Lower lobe of right lung (tissue), 2 donors: ENCODE results near the gene TMEM131. TPM values are rescaled to one million over a fixed set of nuclear protein-coding genes. Genes with fewer than 3 reads are reported as not detected.

ENCODE experiments used
- ATAC-seq, 2 donors: fragments of 200-7000 bp; cut with Tn5 transposase; one replicate each; pipeline ENCODE4 v1.9.1; 2020 to 2022; ENCODE audit warnings: mild to moderate bottlenecking in 2 of 2, moderate library complexity in 2 of 2
- DNase-seq: peaks from one replicate; pipeline ENCODE4 v3.0.0-alpha.2; 2020
- H3K27ac ChIP-seq: fragments of 200-600 bp; one replicate; pipeline ENCODE4 v1.8.0; 2022
- H3K27me3 ChIP-seq: fragments of 200-600 bp; one replicate; pipeline ENCODE4 v1.8.0; 2022; ENCODE audit warnings: low read depth
- H3K36me3 ChIP-seq: fragments of 200-600 bp; one replicate; pipeline ENCODE4 v1.8.0; 2022; ENCODE audit warnings: mild to moderate bottlenecking
- H3K4me1 ChIP-seq: fragments of 200-600 bp; one replicate; pipeline ENCODE4 v1.8.0; 2022
- H3K4me3 ChIP-seq: fragments of 200-600 bp; one replicate; pipeline ENCODE4 v1.8.0; 2022; ENCODE audit warnings: mild to moderate bottlenecking
- H3K9me3 ChIP-seq: fragments of 200-600 bp; one replicate; pipeline ENCODE4 v1.8.0; 2022
- CTCF ChIP-seq: fragments of 200-600 bp; IDR thresholded peaks from one replicate; pipeline ENCODE4 v1.8.0; 2022; ENCODE audit warnings: antibody characterized with exemption, mild to moderate bottlenecking
- intact Hi-C: fragments of 100-400 bp; cut with DNase I; formaldehyde crosslinking; loops from one replicate; pipeline ENCODE4 v1.11.0; 2022
- total RNA-seq: library from RNA; stranded (reverse); fragmentation: NEBNext Ultra II Directional; extraction: Animal tissue kit (Norgen Biotek cat#: 25700); gene quantifications from one replicate; pipeline ENCODE4 v1.2.1, GENCODE V29; 2021
- donor health status: DM: no; HTN: yes; CAD: no; lungs with severe emphysema.

Gene TMEM131
- total RNA-seq, 1 donor from 2014 or later: 42.2 TPM

GRCh38 chr2:97950329-97951154 is 45.2 kb downstream of the TMEM131 start:
- intact Hi-C loops: no loop called here
- no peak for TF ChIP-seq CTCF
- H3K27me3 ChIP-seq: no peaks in the 10 kb centered on the region
- no peak for ATAC-seq
- no peaks in the 10 kb centered on the region for H3K9me3 ChIP-seq
- H3K4me3 ChIP-seq: no peak overlapping the region
- H3K4me1 ChIP-seq: peaks cover 14% of the 10 kb centered on the region
- H3K36me3 ChIP-seq: no peaks in the 10 kb centered on the region
- DNase-seq: no peak
- H3K27ac ChIP-seq: no peak overlapping the region

- TF ChIP-seq CTCF: no peak
- Histone ChIP-seq H3K27me3 (no peaks in the 10 kb centered on the region), H3K36me3 (no peaks in the 10 kb centered on the region), H3K4me3 (no peak overlapping the region), H3K9me3 (no peaks in the 10 kb centered on the region), H3K27ac (no peak overlapping the region), H3K4me1 (peaks cover 21% of the 10 kb centered on the region)
- ATAC-seq (no peak), DNase-seq (no peak)
- intact Hi-C loops: no loop called here
Observed at GRCh38 chr2:97948926-97949325, 46.8 kb downstream of the TMEM131 start.

GRCh38 chr2:97945791-97946190 is 50.0 kb downstream of the TMEM131 start:
- no peak overlapping the region for H3K27ac ChIP-seq
- peaks cover 18% of the 10 kb centered on the region for H3K4me1 ChIP-seq
- DNase-seq: no peak
- no peak for ATAC-seq
- no peak overlapping the region for H3K4me3 ChIP-seq
- H3K9me3 ChIP-seq: no peaks in the 10 kb centered on the region
- H3K27me3 ChIP-seq: no peaks in the 10 kb centered on the region
- intact Hi-C loops: no loop called here
- TF ChIP-seq CTCF: no peak
- no peaks in the 10 kb centered on the region for H3K36me3 ChIP-seq

GRCh38 chr2:97936881-97937280 is 58.9 kb downstream of the TMEM131 start:
- TF ChIP-seq CTCF: no peak
- ATAC-seq (no peak), DNase-seq (no peak)
- no peaks in the 10 kb centered on the region for H3K36me3 ChIP-seq
- no peaks in the 10 kb centered on the region for H3K9me3 ChIP-seq
- intact Hi-C loops: no loop called here
- H3K27ac ChIP-seq: no peak overlapping the region
- H3K27me3 ChIP-seq: no peaks in the 10 kb centered on the region
- no peak overlapping the region for H3K4me3 ChIP-seq
- H3K4me1 ChIP-seq: peaks cover 35% of the 10 kb centered on the region

- H3K36me3 ChIP-seq: no peaks in the 10 kb centered on the region
- H3K4me3 ChIP-seq: no peak overlapping the region
- no peak for TF ChIP-seq CTCF
- H3K27ac ChIP-seq: no peak overlapping the region
- DNase-seq: no peak
- intact Hi-C loops: no loop called here
- no peaks in the 10 kb centered on the region for H3K27me3 ChIP-seq
- H3K9me3 ChIP-seq: no peaks in the 10 kb centered on the region
- H3K4me1 ChIP-seq: peaks cover 40% of the 10 kb centered on the region
- ATAC-seq: peak; percentile 48 to 61
Observed at GRCh38 chr2:97936199-97936598, 59.5 kb downstream of the TMEM131 start.
